Left lobe of liver (tissue), 2 donors: ENCODE results near the gene TSPAN31. TPM values are rescaled to one million over a fixed set of nuclear protein-coding genes. Genes with fewer than 3 reads are reported as not detected.
"Not testable (repeated sequence)": the region's sequence is repeated elsewhere in the genome, so short reads cannot be mapped to it uniquely, and the experiment has no call there.

Experiments
- ATAC-seq: fragments of 200-7000 bp; cut with Tn5 transposase; one replicate; pipeline ENCODE4 v1.9.1; 2020; ENCODE audit warnings: mild to moderate bottlenecking, moderate library complexity
- DNase-seq: peaks from one replicate; pipeline ENCODE4 v3.0.0-alpha.2; 2020; ENCODE audit warnings: low spot score
- total RNA-seq: library from RNA; stranded (reverse); gene quantifications from one replicate; pipeline ENCODE4 v1.2.1, GENCODE V29; 2021
- donor health status: DM: no; HTN: no; CAD: no; lungs with moderate emphysema.
- donor health status: DM: no; HTN: yes; CAD: no.

TSPAN31 gene
- total RNA-seq, 1 donor from 2014 or later: 18.2 TPM

GRCh38 chr12:57765003-57765697 lies 20.3 kb downstream of the TSPAN31 start:
- DNase-seq (no peak), ATAC-seq (peak; percentile 49)

- no peak for DNase-seq
Measured at GRCh38 chr12:57765698-57766463, 21.0 kb downstream of the TSPAN31 start.

GRCh38 chr12:57766464-57767304 lies 21.8 kb downstream of the TSPAN31 start, which contains the start of gene CYP27B1:
TSS of gene CYP27B1 (minus strand) at chr12:57767078. CDS start at chr12:57767041, 37 bp downstream.
- DNase-seq: no peak

More at GRCh38 chr12:57765698-57766463, 21.0 kb downstream of the TSPAN31 start:
- peak; percentile 62 for ATAC-seq

DNA sequence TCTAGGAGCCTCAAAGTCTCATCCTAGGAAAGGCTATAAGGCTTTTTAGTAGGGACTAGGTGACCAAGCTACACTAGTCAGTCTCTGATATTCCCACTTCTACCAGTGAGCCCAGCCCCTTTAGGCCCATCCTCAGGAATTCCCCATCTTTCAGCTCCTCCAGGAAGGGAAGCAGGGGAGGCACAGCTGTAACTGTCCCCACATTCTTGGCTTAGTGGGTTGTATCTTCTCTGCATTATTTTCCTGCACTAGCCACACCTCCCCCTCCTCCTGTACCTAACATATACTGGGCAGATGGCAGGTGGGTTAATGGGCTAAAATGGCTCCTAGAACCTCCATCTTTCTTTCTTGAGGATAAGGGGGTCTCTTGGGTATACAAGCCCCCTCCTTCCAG lies 22.5 kb downstream of the TSPAN31 start:
- no peak for DNase-seq
- no peak for ATAC-seq

More at GRCh38 chr12:57766464-57767304, 21.8 kb downstream of the TSPAN31 start, which contains the start of gene CYP27B1:
- peak; percentile 8 for ATAC-seq

DNA sequence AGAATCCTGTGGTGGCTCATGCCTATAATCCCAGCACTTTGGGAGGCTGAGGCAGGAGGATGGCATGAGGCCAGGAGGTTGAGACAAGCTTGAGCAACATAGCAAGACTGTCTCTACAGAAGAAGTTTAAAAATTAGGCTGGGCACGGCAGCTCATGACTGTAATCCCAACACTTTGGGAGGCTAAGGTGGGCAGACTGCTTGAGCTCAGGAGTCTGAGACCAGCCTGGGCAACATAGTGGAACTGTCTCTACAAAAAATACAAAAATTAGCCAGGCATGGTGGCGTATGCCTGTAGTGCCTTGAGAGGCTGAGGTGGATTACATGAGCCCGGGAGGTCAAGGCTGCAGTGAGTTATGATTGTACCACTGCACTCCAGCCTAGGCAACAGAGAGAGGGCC lies 23.0 kb downstream of the TSPAN31 start:
- ATAC-seq (no peak), DNase-seq (no peak)

- DNase-seq (no peak), ATAC-seq (no peak)
Measured at GRCh38 chr12:57769594-57769993, 24.8 kb downstream of the TSPAN31 start.

- ATAC-seq: no peak
Measured at GRCh38 chr12:57770734-57771133, 25.9 kb downstream of the TSPAN31 start.

DNA sequence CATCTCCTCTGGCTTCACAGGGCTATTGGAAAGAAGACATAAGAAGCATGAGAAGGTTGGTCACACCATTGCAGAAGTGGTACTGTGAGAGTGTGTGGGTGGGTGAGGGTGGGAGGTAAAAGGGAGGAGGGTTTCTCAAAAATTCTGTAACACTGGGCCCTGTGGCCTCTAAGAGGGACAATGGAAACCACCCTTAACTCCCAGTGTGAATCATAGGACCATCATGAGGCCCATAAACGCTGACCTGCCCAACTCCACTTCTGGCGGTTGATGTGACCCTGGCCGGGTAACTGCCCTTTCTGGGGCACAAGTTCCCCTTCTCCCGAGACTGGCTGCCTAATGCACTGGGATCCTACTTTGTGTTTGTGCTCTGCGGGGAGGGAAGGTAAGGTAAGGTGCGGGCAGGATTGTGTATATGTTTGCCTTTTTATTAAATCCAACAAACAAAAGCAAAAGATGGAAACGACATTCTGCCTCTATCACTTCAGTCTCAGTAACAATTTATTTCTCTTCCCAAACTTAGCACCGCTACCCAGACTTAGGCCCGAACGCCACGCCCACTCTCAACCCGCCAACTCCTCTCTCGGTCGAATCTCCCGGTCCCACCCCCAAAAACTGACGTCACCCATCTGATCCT lies 26.5 kb downstream of the TSPAN31 start:
- peak; percentile 80 for ATAC-seq
- peak; percentile 85 for DNase-seq

More at GRCh38 chr12:57770734-57771133, 25.9 kb downstream of the TSPAN31 start:
- no peak for DNase-seq

DNA sequence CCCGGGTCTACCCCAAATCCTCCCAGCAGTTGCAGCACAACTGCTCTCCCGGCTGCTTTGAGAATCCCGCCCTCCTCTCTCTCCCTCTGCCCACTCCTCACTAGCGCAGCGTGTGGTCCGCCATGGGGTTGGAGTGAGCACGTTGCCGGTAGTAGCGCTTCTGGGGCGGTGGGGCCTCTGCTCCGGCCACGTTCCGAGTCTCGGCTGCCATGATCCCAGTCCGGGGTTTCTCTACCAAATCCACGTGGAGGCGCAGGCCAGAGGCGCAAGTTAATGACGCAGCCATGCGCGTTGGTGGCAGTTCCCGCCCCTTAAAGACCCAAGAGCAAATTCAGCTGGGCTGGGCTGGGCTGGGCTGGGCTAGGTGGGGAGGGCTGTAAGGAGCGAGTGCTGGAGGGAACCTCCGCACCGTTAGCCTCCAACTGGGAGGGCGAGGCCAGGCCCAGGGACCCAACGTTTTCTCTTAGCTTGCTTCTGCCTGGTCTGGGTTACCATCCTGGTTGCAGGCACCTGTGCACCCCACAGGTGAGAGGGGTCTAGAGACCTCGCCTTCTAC lies 27.1 kb downstream of the TSPAN31 start, which contains the start of gene METTL1:
METTL1 (minus strand) TSS at position 233 of the 556 bp plus-strand sequence; CDS start at position 211, 22 bp downstream.
- DNase-seq: peak; percentile 95
- ATAC-seq: peak; percentile 92

- DNase-seq: peak; percentile 70
- peak; percentile 76 for ATAC-seq
Measured at GRCh38 chr12:57772429-57773322, 27.8 kb downstream of the TSPAN31 start, which contains the start of gene EEF1AKMT3. TSS of gene EEF1AKMT3 (plus strand) at chr12:57772614. CDS start at chr12:57772725, 111 bp downstream.

DNA sequence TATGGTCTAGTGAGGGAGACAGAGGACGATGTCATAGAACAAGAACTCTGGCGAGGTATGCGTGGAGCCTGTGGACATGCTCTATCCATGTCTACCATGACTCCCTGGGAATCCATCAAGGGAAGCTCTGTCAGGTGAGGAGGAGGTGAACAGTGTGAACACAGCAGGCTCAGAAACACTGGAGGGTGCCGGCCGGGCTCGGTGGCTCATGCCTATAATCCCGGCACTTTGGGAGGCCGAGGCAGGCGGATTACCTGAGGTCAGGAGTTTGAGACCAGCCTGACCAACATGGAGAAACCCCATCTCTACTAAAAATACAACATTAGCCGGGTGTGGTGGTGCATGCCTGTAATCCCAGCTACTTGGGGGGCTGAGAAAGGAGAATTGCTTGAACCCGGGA lies 29.8 kb downstream of the TSPAN31 start:
- ATAC-seq, DNase-seq: not testable (repeated sequence)

DNA sequence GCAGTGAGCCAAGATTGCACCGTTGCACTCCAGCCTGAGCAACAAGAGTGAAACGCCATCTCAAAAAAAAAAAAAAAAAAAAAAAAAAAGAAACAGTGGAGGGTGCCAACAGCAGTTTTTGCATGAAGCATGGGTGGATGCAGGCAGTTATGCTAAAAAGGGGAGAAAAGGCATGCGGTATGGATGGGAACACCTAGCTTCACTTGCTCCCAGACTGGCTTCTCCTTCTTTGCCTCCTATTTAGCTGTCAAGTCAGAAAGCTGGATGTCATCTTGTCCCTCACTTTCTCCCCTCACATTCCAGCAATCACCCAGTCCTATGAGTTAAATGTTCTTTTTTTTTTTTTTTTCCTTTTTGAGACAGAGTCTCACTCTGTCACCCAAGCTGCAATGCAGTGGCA lies 30.2 kb downstream of the TSPAN31 start:
- DNase-seq (no peak), ATAC-seq (no peak)

GRCh38 chr12:57775563-57776246 lies 30.9 kb downstream of the TSPAN31 start:
- DNase-seq: no peak
- no peak for ATAC-seq

DNA sequence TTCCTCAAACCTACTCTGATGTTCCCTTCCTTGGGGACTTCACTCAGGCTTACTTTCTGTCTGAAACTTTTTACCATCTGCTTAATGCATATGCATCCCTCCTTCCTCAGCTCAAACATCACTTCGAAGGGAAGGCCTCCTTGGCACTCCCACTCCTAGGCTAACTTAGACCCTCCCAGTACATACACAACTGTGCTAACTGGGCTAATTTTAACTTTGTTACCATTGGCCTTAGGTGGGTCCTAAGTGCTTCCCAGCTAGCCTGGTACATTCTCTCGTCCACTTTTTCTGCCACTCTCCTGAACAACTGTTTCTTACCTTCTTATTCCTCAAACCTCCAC lies 31.4 kb downstream of the TSPAN31 start:
- ATAC-seq (no peak), DNase-seq (no peak)

DNA sequence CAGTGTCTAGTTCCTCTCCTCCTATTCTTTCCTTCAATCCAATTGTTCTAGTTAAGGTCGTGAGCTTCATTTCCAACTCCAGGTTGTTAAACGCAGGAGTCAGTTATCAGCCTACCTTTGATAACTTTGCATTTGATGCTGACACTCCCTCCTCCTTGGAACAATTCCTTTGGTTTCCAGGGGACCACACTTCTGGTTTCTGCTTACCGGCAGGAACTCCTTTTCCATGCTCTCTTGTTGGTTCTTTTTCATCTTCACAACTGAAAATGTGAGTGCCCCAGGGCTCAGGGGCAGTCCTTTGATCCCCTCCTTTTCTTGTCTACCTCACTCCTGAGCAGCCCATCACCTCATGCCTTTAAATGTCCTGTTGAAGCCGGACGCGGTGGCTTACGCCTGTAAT lies 32.5 kb downstream of the TSPAN31 start:
- DNase-seq: no peak
- ATAC-seq: no peak

GRCh38 chr12:57777911-57778310 lies 33.1 kb downstream of the TSPAN31 start:
- no peak for DNase-seq

DNA sequence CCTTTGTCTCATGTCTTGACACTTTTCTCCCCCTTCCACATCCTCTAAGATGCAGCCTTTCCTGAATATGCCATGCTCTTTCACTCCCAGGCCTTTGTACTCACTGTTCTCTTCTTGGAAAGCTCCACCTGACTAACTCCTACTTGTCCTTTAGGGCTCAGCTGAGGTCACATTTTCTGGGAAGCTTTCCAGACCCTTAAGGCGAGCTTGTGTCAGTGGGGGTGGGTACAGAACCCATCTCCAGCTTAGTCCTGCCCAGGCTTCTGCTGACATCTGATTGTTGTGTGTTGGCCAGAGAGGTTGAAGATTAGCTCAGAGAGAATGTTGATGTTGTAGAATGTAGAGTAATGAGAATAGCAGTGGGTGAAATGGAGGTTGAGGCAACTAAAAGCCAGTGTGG lies 34.9 kb downstream of the TSPAN31 start:
- no peak for DNase-seq
- ATAC-seq: no peak

More at GRCh38 chr12:57777911-57778310, 33.1 kb downstream of the TSPAN31 start:
- no peak for ATAC-seq

DNA sequence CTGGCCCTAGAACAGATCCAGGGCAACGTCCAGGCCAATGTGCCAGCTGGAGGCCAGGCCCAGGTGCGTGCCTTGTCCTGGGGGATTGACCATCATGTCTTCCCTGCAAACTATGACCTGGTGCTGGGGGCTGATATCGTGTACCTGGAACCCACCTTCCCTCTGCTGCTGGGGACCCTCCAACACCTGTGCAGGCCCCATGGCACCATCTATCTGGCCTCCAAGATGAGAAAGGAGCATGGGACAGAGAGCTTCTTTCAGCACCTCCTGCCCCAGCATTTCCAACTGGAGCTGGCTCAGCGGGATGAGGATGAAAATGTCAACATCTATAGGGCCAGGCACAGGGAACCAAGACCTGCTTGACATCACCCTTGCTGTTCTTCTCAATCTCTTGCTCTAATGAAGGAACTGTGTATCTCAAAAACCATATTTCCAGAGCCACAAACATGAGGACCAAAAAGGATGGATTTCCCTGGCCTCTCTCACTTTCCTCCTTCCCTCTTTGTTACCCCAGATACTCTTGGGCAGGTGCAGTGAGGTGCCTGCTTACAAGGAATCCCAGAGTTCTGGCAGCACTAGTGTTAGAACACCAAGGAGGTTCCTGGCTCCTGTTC lies 35.6 kb downstream of the TSPAN31 start:
- ATAC-seq (no peak), DNase-seq (no peak)
